Measurements from ENCODE around the gene IDE. TPM values are rescaled to one million over a fixed set of nuclear protein-coding genes. Genes with fewer than 3 reads are reported as not detected.

The IDE gene
- total and polyA plus RNA-seq, 9 of the 15 experiments (the other 6 are each of a cell fraction or from before 2014, with no cell fraction given): 10.2 to 50.6 (median 33.2) TPM

GRCh38 chr10:92592761-92593618 lies 19.1 kb upstream of the IDE start, which contains the start of gene KIF11 (continued):
- peak; percentile 87 for TF ChIP-seq SAP30 (IDR thresholded peaks at IDR 0.05; ENCODE audit: borderline replicate concordance, insufficient read depth, low read depth, low read length, poor library complexity, severe bottlenecking)
- no peak for TF ChIP-seq LARP7 (IDR thresholded peaks at IDR 0.05)
- peak; percentile 62 for TF ChIP-seq ATF7 (IDR thresholded peaks at IDR 0.05)
- no peak for TF ChIP-seq RAD21 (CRISPR knock-in tag; conservative IDR thresholded peaks at IDR 0.05 in 1 of 2, IDR thresholded peaks at IDR 0.05 in 1 of 2)
- TF ChIP-seq ATF1 (CRISPR knock-in tag; IDR thresholded peaks at IDR 0.05): no peak
- TF ChIP-seq ATF1 (tag; IDR thresholded peaks at IDR 0.05): peak; percentile 53
- TF ChIP-seq U2AF1 (optimal IDR thresholded peaks at IDR 0.05; ENCODE audit: low read depth, low read length): no peak
- no peak for TF ChIP-seq MGA (IDR thresholded peaks at IDR 0.05)
- TF ChIP-seq RFX1 (IDR thresholded peaks at IDR 0.05): peak; percentile 42; the same call in 1 of the 2 replicates
- peak in 1 of 2 experiments; percentile 76; a peak in 1 of 4 replicates for TF ChIP-seq HDAC1 (IDR thresholded peaks at IDR 0.05)
- peak in 2 of 3 experiments; percentile 56 to 77 for TF ChIP-seq YY1 (IDR thresholded peaks at IDR 0.05; ENCODE audit: borderline replicate concordance in 1 of 3, control insufficient read depth in 1 of 3, extremely low read depth in 1 of 3, insufficient read depth in 3 of 3, insufficient read length in 1 of 3, insufficient replicate concordance in 2 of 3, low read depth in 1 of 3, low read length in 2 of 3)
- TF ChIP-seq RB1 (IDR thresholded peaks at IDR 0.05; ENCODE audit: low read depth): peak; percentile 72
- 0 out of 2 replicates have a peak, but pooled peaks have one; percentile 16 for TF ChIP-seq C11orf30 (IDR thresholded peaks at IDR 0.05; ENCODE audit: low read depth)
- peak; percentile 90 for TF ChIP-seq ZFX (CRISPR knock-in tag; IDR thresholded peaks at IDR 0.05)

Data from K562 (cell line).